ENCODE results near the gene EFCAB8. TPM values are rescaled to one million over a fixed set of nuclear protein-coding genes. Genes with fewer than 3 reads are reported as not detected.

The EFCAB8 gene
- total and polyA plus RNA-seq, 2 experiments from 2014 or later: 0.53 TPM; not detected in 1

DNA sequence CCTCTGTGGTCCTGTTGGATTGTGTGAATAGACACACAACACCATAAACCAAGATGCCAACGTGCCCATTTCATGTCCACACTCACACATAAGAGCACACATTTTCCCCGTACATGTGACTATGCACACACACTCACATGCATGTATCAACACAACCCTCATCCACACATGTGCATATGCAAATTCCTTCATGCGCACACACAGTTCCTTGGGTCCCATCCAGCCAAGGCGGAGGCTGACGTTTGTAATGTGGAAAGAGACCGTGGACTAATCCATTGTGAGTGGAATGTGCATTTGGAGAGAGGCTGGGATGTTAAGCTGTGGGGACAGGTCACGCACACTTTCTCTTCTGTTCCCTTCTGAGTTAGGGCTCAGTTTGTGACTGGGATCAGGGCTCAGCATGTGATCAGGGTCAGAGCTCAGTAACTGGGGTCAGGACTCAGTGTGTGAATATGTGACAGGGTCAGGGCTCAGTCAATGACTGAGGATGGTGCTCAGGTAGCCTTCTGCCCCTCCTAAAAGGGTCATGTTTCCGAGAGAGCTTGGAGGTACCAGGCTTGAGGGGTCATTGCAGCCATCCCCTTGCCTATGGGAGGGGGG lies 148.2 kb downstream of the EFCAB8 start:
- WGBS (ENCODE audit: low lambda C conversion rate, missing lambda C conversion rate): 89% methylated on average over 8 of the region's 8 CpGs
- H3K9me3 ChIP-seq (ENCODE audit: low read depth): no peaks in the 10 kb centered on the region
- no peak for DNase-seq (ENCODE audit: low spot score)
- H3K79me2 ChIP-seq: no peaks in the 10 kb centered on the region
- no peak overlapping the region for H3K4me3 ChIP-seq
- no peak overlapping the region for H3K27ac ChIP-seq
- no peak overlapping the region for H3K4me2 ChIP-seq
- no peaks in the 10 kb centered on the region for H3K4me1 ChIP-seq (ENCODE audit: insufficient read depth)
- H3K9me2 ChIP-seq (replicated peaks; ENCODE audit: insufficient read depth): no peaks in the 10 kb centered on the region
- no peak overlapping the region for H2AFZ ChIP-seq
- TF ChIP-seq EZH2 (IDR thresholded peaks at IDR 0.05; ENCODE audit: borderline replicate concordance) (no peak), EZH2phosphoT487 (IDR thresholded peaks at IDR 0.05; ENCODE audit: low read depth, severe bottlenecking, unreplicated experiment) (no peak)
- TF ChIP-seq, protein P1, sequence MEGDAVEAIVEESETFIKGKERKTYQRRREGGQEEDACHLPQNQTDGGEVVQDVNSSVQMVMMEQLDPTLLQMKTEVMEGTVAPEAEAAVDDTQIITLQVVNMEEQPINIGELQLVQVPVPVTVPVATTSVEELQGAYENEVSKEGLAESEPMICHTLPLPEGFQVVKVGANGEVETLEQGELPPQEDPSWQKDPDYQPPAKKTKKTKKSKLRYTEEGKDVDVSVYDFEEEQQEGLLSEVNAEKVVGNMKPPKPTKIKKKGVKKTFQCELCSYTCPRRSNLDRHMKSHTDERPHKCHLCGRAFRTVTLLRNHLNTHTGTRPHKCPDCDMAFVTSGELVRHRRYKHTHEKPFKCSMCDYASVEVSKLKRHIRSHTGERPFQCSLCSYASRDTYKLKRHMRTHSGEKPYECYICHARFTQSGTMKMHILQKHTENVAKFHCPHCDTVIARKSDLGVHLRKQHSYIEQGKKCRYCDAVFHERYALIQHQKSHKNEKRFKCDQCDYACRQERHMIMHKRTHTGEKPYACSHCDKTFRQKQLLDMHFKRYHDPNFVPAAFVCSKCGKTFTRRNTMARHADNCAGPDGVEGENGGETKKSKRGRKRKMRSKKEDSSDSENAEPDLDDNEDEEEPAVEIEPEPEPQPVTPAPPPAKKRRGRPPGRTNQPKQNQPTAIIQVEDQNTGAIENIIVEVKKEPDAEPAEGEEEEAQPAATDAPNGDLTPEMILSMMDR (IDR thresholded peaks at IDR 0.05; ENCODE audit: poor library complexity): no peak
- H3K36me3 ChIP-seq (replicated peaks; ENCODE audit: insufficient read depth, low read depth): no peaks in the 10 kb centered on the region
- H4K20me1 ChIP-seq (ENCODE audit: insufficient read depth, poor library complexity, severe bottlenecking): no peaks in the 10 kb centered on the region
- H3K27me3 ChIP-seq: peaks cover 6% of the 10 kb centered on the region

DNA sequence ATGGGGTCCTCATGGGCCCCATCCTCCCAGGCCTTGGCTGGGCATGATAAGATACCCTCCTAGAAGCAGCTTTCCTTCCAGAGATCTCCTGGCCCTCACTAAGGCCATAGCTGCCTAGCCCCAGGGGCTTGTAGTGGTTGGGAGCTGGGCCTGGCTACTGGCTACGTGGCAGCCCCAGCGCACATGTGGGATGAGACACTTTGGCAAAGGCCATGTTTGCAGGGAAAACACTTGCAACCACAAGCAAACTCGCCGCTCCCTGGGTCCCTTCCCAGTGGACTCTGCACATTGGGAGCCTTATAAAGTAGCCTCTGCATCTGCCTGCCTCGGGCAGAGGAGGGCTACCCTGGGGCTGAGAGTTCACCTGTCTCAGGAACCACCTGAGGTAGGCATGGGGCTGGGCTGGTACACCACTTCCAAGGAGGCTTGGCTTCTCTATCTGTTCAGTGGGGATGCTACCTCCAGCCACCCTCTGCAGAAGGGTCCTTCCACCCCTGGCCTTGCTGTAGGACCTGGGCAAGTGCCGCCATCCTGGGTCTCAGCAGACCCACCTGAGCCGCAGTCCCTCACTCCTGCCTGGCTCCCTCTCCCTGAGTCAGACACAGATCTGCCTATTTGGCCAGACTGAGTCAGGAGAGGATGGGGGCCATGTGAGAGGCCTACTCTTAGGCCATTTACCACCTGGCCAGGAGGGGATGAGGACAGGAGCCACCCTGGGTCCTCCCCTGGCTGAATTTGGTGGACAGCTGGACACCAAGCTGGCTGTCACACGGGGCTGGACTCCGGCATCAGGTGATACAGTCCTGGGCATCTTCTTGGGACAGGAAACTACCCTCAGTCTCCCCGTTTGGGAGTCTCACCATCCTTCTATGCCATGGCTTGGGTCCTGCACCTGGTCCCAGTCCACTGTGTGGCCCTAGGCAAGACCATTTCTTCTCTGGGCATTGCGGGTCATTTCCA lies 148.9 kb downstream of the EFCAB8 start, which contains the start of gene BPIFB2:
Gene BPIFB2 (plus strand): TSS at position 329 of the 960 bp plus-strand sequence. CDS start 871 bp downstream, outside the sequence.
- Histone ChIP-seq H3K4me3 (no peak within 1 kb of the TSS), H3K27ac (no peak within 1 kb of the TSS), H3K9me2 (replicated peaks; ENCODE audit: insufficient read depth) (no peaks in the 10 kb centered on the region), H3K79me2 (no peaks in the 10 kb centered on the region), H3K4me2 (no peak within 1 kb of the TSS), H3K36me3 (replicated peaks; ENCODE audit: insufficient read depth, low read depth) (no peaks in the 10 kb centered on the region), H3K27me3 (peaks cover 14% of the 10 kb centered on the region), H3K9me3 (ENCODE audit: low read depth) (no peaks in the 10 kb centered on the region), H3K4me1 (ENCODE audit: insufficient read depth) (no peaks in the 10 kb centered on the region), H4K20me1 (ENCODE audit: insufficient read depth, poor library complexity, severe bottlenecking) (no peaks in the 10 kb centered on the region), H2AFZ (no peak within 1 kb of the TSS)
- WGBS (ENCODE audit: low lambda C conversion rate, missing lambda C conversion rate): 84% methylated on average over 11 of the region's 11 CpGs
- TF ChIP-seq, protein P1 (IDR thresholded peaks at IDR 0.05; ENCODE audit: poor library complexity): no peak
- TF ChIP-seq EZH2 (IDR thresholded peaks at IDR 0.05; ENCODE audit: borderline replicate concordance) (no peak), EZH2phosphoT487 (IDR thresholded peaks at IDR 0.05; ENCODE audit: low read depth, severe bottlenecking, unreplicated experiment) (no peak)
- DNase-seq (ENCODE audit: low spot score): no peak

DNA sequence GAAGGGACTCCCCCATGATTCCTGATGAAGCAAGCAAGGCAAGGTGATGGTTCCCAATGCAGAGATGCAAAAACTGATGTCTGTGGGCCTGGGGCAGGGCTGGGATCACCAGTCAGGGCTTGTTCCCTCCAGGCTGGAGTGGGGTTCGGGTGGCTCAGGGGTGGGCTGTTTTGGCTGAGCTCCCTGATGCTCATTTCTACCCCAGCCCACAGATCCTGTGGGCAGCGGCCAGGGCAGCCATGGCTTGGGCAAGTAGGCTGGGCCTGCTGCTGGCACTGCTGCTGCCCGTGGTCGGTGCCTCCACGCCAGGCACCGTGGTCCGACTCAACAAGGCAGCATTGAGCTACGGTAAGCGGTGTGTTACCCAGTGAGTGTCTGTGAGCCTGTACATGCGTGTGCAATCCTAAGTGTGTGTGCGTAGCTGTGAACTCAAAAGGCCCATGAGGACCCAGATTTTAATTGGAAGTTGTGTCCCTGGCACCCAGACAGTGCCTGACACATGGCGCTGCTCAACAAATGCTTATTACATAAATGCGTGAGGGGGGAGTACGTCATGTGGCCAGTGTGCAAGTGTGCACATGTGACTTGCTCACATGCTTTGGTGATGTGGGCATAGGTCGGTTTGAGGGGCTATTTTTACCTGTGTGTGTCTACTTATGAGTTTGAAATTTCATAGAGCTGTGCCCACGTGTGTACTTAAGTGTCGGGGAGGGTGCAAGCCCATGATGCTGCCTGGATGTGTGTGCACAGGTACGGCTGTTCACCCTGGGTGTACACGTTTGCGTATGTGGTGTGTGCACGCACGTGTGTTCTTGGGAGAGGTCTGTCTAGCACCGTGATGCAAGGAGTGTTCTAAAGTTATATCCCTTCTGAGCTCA lies 149.9 kb downstream of the EFCAB8 start:
- H3K27ac ChIP-seq: no peak overlapping the region
- TF ChIP-seq EZH2 (IDR thresholded peaks at IDR 0.05; ENCODE audit: borderline replicate concordance) (no peak), EZH2phosphoT487 (IDR thresholded peaks at IDR 0.05; ENCODE audit: low read depth, severe bottlenecking, unreplicated experiment) (no peak)
- TF ChIP-seq, protein P1 (IDR thresholded peaks at IDR 0.05; ENCODE audit: poor library complexity): no peak
- no peak for DNase-seq (ENCODE audit: low spot score)
- H3K9me3 ChIP-seq (ENCODE audit: low read depth): no peaks in the 10 kb centered on the region
- H3K4me2 ChIP-seq: no peak overlapping the region
- no peaks in the 10 kb centered on the region for H3K9me2 ChIP-seq (replicated peaks; ENCODE audit: insufficient read depth)
- no peaks in the 10 kb centered on the region for H3K4me1 ChIP-seq (ENCODE audit: insufficient read depth)
- H2AFZ ChIP-seq: no peak overlapping the region
- no peaks in the 10 kb centered on the region for H3K36me3 ChIP-seq (replicated peaks; ENCODE audit: insufficient read depth, low read depth)
- no peaks in the 10 kb centered on the region for H3K79me2 ChIP-seq
- 90% methylated on average over 23 of the region's 23 CpGs for WGBS (ENCODE audit: low lambda C conversion rate, missing lambda C conversion rate)
- peaks cover 19% of the 10 kb centered on the region for H3K27me3 ChIP-seq
- no peak overlapping the region for H3K4me3 ChIP-seq
- no peaks in the 10 kb centered on the region for H4K20me1 ChIP-seq (ENCODE audit: insufficient read depth, poor library complexity, severe bottlenecking)
